ENCODE data around the gene PLAC8.
"Not testable (repeated sequence)": the region's sequence is repeated elsewhere in the genome, so short reads cannot be mapped to it uniquely, and the experiment has no call there.

Gene PLAC8, protein sequence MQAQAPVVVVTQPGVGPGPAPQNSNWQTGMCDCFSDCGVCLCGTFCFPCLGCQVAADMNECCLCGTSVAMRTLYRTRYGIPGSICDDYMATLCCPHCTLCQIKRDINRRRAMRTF

GRCh38 chr4:83114576-83114975, at the start of gene PLAC8:
TSS of gene PLAC8 (minus strand) at chr4:83114729. CDS start at chr4:83107921, 6,808 bp downstream.
- DNase-seq (ENCODE audit: low spot score in 2 of 2) (no peak), ATAC-seq (ENCODE audit: low read depth) (peak; percentile 25)
- peak within 1 kb of the TSS; percentile 93 for H3K4me3 Mint-ChIP-seq
- peaks cover 8% of the 10 kb centered on the region for H3K36me3 Mint-ChIP-seq
- peak within 1 kb of the TSS; percentile 90 for H3K27ac Mint-ChIP-seq
- H3K4me1 Mint-ChIP-seq = peaks cover 19% of the 10 kb centered on the region
- H3K9me3 Mint-ChIP-seq = no peaks in the 10 kb centered on the region
- no peaks in the 10 kb centered on the region for H3K27me3 Mint-ChIP-seq

- ATAC-seq (ENCODE audit: low read depth) (peak; percentile 46), DNase-seq (ENCODE audit: low spot score in 2 of 2) (no peak)
- no peaks in the 10 kb centered on the region for H3K9me3 Mint-ChIP-seq
- no peak overlapping the region for H3K4me3 Mint-ChIP-seq
- H3K27me3 Mint-ChIP-seq = no peaks in the 10 kb centered on the region
- peaks cover 20% of the 10 kb centered on the region for H3K4me1 Mint-ChIP-seq
- peak overlapping the region; percentile 4 for H3K27ac Mint-ChIP-seq
- H3K36me3 Mint-ChIP-seq = no peaks in the 10 kb centered on the region
Measured at GRCh38 chr4:83153417-83153816, 38.9 kb upstream of the PLAC8 start.

DNA sequence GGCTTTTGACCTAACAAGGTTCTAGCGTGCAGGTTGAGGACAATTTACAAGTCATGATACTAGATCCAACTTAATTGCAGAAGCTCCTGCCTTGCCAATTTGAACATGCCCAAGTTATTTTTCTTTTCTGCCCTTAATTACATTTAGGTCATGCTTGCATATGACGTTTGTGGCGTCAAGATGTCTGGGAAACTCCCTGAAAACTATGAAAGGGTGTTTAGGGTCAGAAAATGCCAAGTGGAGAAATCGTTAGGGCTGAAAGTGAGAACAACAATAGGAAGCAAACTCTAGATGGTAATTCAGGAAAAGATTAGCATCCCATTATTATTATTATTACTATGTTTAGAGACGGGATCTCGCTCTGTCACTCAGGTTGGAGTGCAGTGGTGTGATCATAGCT, 38.2 kb upstream of the PLAC8 start:
- Mint-ChIP-seq H3K9me3 (no peaks in the 10 kb centered on the region), H3K4me3 (no peak overlapping the region), H3K36me3 (no peaks in the 10 kb centered on the region), H3K4me1 (peaks cover 20% of the 10 kb centered on the region), H3K27me3 (no peaks in the 10 kb centered on the region), H3K27ac (no peak overlapping the region)
- ATAC-seq (ENCODE audit: low read depth) (no peak), DNase-seq (ENCODE audit: low spot score in 2 of 2) (no peak)

- H3K36me3 Mint-ChIP-seq = no peaks in the 10 kb centered on the region
- H3K27me3 Mint-ChIP-seq = no peaks in the 10 kb centered on the region
- no peaks in the 10 kb centered on the region for H3K9me3 Mint-ChIP-seq
- DNase-seq (ENCODE audit: low spot score in 2 of 2) (no peak), ATAC-seq (ENCODE audit: low read depth) (no peak)
- H3K27ac Mint-ChIP-seq = no peak overlapping the region
- H3K4me1 Mint-ChIP-seq = peaks cover 20% of the 10 kb centered on the region
- no peak overlapping the region for H3K4me3 Mint-ChIP-seq
Measured at GRCh38 chr4:83151651-83152050, 37.1 kb upstream of the PLAC8 start.

DNA sequence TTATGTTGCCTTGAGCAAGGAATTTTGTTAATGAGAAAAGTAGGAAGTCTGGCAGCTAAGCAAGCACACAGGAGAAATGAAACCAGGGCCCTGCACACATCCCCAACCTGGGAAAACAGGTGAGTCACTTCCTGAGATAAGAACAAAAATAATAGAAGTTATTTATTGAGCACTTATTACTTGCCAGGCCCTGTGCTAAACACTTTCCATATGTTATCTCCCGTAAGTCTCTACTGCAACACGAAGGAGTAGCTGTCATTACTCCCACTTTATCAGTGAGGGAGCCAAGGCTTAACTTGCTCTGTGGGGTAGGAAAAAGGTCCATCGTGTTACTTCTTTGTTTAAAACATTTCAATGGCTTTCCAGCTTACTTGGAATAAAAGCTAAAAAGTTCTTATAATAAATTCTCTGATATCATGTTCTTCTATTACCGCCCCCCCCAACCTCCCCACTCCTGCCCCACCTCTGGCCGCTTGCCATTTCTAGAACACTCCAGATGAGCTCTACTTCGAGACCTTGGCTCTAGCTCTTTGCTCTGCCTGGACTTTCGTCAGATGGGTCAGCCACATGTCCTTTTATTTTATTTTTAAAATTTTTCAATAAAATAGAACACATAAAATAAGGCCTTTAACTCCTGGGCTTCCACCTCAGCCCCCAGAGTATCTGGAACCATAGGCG, 36.3 kb upstream of the PLAC8 start:
- H3K36me3 Mint-ChIP-seq = no peaks in the 10 kb centered on the region
- H3K27me3 Mint-ChIP-seq = no peaks in the 10 kb centered on the region
- no peaks in the 10 kb centered on the region for H3K9me3 Mint-ChIP-seq
- H3K4me3 Mint-ChIP-seq = no peak overlapping the region
- peaks cover 25% of the 10 kb centered on the region for H3K4me1 Mint-ChIP-seq
- DNase-seq (ENCODE audit: low spot score in 2 of 2) (no peak), ATAC-seq (ENCODE audit: low read depth) (no peak)
- no peak overlapping the region for H3K27ac Mint-ChIP-seq

DNA sequence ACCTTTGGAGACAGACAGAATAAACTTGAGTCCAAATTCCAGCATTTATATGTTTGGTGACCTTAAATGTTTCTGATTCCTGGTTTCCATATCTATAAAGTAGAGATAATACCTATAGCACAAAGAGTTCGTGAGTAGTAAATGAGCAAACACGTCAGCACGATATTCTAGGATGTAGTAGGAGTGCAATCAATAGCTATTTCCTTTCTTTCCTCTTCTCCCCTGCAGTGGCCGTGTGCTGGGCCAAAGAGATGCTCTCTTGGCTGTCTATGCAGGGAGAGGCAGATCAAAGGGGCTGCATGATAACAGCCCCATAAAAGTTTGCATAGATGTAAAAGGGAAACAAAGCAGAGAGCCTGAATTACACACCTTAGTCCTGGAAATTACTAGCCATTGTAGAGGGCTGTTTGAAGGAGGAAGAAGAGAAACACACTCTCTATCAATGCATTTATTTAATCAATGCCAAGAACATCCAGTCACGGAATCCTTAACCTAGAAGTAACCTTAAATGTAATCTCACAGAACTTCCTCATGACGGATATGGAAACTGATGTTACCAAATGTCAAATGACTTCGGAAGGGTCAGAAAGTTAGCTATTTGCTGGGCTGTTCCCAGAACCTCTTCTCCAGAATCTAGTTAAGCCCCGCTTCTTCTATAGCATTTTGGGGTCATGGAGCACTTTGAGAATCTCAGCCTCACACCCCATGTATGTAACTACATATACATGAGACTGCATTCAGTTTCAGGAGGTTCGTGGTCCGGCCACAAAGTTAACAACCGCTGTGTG, 35.5 kb upstream of the PLAC8 start:
- H3K4me1 Mint-ChIP-seq = peaks cover 26% of the 10 kb centered on the region
- H3K4me3 Mint-ChIP-seq = no peak overlapping the region
- no peaks in the 10 kb centered on the region for H3K9me3 Mint-ChIP-seq
- no peaks in the 10 kb centered on the region for H3K36me3 Mint-ChIP-seq
- DNase-seq (ENCODE audit: low spot score in 2 of 2) (no peak), ATAC-seq (ENCODE audit: low read depth) (no peak)
- H3K27ac Mint-ChIP-seq = no peak overlapping the region
- H3K27me3 Mint-ChIP-seq = no peaks in the 10 kb centered on the region

DNA sequence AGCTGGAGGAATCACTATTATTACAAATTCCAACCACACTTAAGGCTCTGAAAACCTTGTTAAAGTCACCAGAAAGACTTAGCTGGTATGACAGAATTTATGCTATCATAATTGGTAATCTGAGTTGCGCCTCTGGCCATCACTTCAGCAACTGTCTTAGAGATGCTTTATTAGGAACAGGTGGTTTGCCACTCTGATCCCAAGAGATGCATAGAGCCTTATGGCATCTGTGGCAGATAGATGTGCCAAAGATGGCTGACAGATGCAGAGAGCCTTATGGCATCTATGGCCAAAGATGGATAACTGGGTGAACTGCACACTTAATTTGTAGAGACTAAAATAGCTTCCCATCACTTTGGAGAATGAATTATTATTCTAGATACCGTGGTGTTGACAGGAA, 32.3 kb upstream of the PLAC8 start:
- Mint-ChIP-seq H3K4me3 (no peak overlapping the region), H3K9me3 (peaks cover 2% of the 10 kb centered on the region), H3K27me3 (no peaks in the 10 kb centered on the region), H3K36me3 (peaks cover 2% of the 10 kb centered on the region), H3K27ac (no peak overlapping the region), H3K4me1 (peaks cover 36% of the 10 kb centered on the region)
- DNase-seq (ENCODE audit: low spot score in 2 of 2) (no peak), ATAC-seq (ENCODE audit: low read depth) (no peak)

- not testable (repeated sequence) for H3K27ac Mint-ChIP-seq, H3K9me3 Mint-ChIP-seq, H3K27me3 Mint-ChIP-seq, H3K4me3 Mint-ChIP-seq, H3K36me3 Mint-ChIP-seq
- peak; percentile 95 for ATAC-seq (ENCODE audit: low read depth)
- DNase-seq (ENCODE audit: low spot score in 2 of 2) = peak; percentile 16 to 28
- H3K4me1 Mint-ChIP-seq = peaks cover 32% of the 10 kb centered on the region
Measured at GRCh38 chr4:83145776-83146175, 31.2 kb upstream of the PLAC8 start.

DNA sequence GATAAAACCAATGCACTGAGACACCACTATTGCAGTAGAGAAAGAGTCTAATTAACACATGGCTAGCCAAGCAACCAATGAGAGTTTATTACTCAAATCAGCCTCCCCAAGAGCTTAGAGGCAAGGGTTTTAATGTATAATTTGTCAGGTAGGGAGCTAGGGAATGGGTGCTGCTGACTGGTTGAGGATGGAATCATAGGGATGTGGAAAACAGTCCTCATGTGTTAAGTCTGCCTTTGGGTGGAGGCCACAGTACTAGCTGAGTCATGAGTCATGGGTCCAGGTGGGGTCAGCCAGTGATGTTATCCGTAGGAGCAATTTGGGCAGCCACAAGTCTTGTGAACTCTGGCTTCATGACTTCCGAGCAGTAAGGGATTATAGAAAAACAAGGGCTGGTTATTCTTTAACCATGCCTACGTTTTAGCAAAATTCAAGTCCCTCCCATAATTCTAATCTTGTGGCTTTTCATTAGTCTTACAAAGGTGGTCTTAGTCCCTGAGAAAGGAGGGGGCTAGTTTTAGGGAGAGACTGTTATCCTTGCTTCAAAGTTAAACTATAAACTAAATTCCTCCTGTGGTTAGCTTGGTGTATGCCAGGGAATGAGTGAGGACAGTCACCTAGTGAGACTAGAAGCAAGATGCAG, 25.1 kb upstream of the PLAC8 start:
- H3K27ac Mint-ChIP-seq = peak overlapping the region; percentile 31
- peaks cover 13% of the 10 kb centered on the region for H3K36me3 Mint-ChIP-seq
- H3K4me1 Mint-ChIP-seq = peaks cover 44% of the 10 kb centered on the region
- peaks cover 8% of the 10 kb centered on the region for H3K9me3 Mint-ChIP-seq
- ATAC-seq (ENCODE audit: low read depth) = no peak
- no peaks in the 10 kb centered on the region for H3K27me3 Mint-ChIP-seq
- no peak for DNase-seq (ENCODE audit: low spot score in 2 of 2)
- H3K4me3 Mint-ChIP-seq = no peak overlapping the region

GRCh38 chr4:83138946-83139345, 24.4 kb upstream of the PLAC8 start:
- peaks cover 8% of the 10 kb centered on the region for H3K9me3 Mint-ChIP-seq
- H3K36me3 Mint-ChIP-seq = peaks cover 13% of the 10 kb centered on the region
- peak overlapping the region; percentile 22 for H3K4me3 Mint-ChIP-seq
- ATAC-seq (ENCODE audit: low read depth) (peak; percentile 96), DNase-seq (ENCODE audit: low spot score in 2 of 2) (peak in 1 of 2 donors; percentile 10)
- H3K4me1 Mint-ChIP-seq = peaks cover 38% of the 10 kb centered on the region
- H3K27ac Mint-ChIP-seq = peak overlapping the region; percentile 31
- no peaks in the 10 kb centered on the region for H3K27me3 Mint-ChIP-seq

- DNase-seq (ENCODE audit: low spot score in 2 of 2) = no peak
- H3K27me3 Mint-ChIP-seq = no peaks in the 10 kb centered on the region
- no peak overlapping the region for H3K4me3 Mint-ChIP-seq
- peaks cover 14% of the 10 kb centered on the region for H3K36me3 Mint-ChIP-seq
- peaks cover 24% of the 10 kb centered on the region for H3K4me1 Mint-ChIP-seq
- peak overlapping the region; percentile 26 for H3K27ac Mint-ChIP-seq
- ATAC-seq (ENCODE audit: low read depth) = peak; percentile 46
- H3K9me3 Mint-ChIP-seq = peaks cover 13% of the 10 kb centered on the region
Measured at GRCh38 chr4:83132065-83132464, 17.5 kb upstream of the PLAC8 start.

DNA sequence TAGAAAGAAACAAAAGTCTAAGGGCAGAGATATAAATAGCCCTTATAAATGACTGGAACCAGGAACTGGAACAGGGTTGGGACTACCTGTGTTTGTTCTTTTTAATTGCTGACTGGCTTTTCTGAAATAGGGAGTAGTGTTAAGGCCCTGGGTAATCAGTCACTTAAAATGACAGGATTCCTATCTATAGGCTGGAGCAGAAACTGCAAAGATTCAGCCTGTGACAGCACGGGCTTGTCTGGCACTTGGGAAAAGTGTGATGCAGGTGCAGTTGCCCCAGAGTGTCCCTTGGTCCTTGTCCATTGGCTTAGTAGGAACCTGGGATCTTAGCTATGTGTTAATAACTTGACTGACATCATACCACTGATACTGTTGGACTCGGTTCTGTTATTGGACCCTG, 14.7 kb upstream of the PLAC8 start:
- Mint-ChIP-seq H3K4me1 (peaks cover 28% of the 10 kb centered on the region), H3K4me3 (no peak overlapping the region), H3K27me3 (no peaks in the 10 kb centered on the region), H3K9me3 (peaks cover 6% of the 10 kb centered on the region), H3K27ac (no peak overlapping the region), H3K36me3 (peaks cover 3% of the 10 kb centered on the region)
- no peak for DNase-seq (ENCODE audit: low spot score in 2 of 2)
- ATAC-seq (ENCODE audit: low read depth) = no peak

GRCh38 chr4:83128240-83128929, 13.9 kb upstream of the PLAC8 start:
- Mint-ChIP-seq H3K36me3 (peaks cover 1% of the 10 kb centered on the region), H3K4me3 (no peak overlapping the region), H3K4me1 (peaks cover 32% of the 10 kb centered on the region), H3K27ac (peak overlapping the region; percentile 79), H3K9me3 (peaks cover 5% of the 10 kb centered on the region), H3K27me3 (no peaks in the 10 kb centered on the region)
- no peak for DNase-seq (ENCODE audit: low spot score in 2 of 2)
- ATAC-seq (ENCODE audit: low read depth) = no peak

DNA sequence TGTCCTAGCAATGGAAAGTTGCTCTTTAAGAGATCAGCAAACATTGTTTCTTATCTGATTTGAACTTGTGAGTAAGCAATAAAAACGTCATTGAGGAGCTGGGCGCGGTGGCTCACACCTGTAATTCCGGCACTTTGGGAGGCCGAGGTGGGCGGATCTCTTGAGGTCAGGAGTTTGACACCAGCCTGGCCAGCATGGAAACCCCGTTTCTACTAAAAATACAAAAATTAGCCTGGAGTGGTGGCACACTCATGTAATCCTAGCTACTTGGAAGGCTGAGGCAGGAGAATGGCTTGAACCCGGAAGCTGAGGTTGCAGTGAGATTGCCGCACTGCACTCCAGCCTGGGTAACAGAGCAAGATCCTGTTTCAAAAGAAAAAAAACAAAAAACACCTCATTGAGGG, 11.2 kb upstream of the PLAC8 start:
- H3K27me3 Mint-ChIP-seq = no peaks in the 10 kb centered on the region
- DNase-seq (ENCODE audit: low spot score in 2 of 2) = no peak
- ATAC-seq (ENCODE audit: low read depth) = no peak
- peaks cover 5% of the 10 kb centered on the region for H3K9me3 Mint-ChIP-seq
- H3K4me3 Mint-ChIP-seq = peak overlapping the region; percentile 27
- no peaks in the 10 kb centered on the region for H3K36me3 Mint-ChIP-seq
- peaks cover 22% of the 10 kb centered on the region for H3K4me1 Mint-ChIP-seq
- no peak overlapping the region for H3K27ac Mint-ChIP-seq

Measured in memory B cell (primary cell).